Measurements from ENCODE around the gene DEFB108B.
"Not testable (repeated sequence)": the region's sequence is repeated elsewhere in the genome, so short reads cannot be mapped to it uniquely, and the experiment has no call there.

The DEFB108B gene

GRCh38 chr11:71821539-71821938 lies 11.5 kb upstream of the DEFB108B start:
- not testable (repeated sequence) for DNase-seq

GRCh38 chr11:71829247-71829646 lies 3.8 kb upstream of the DEFB108B start:
- not testable (repeated sequence) for DNase-seq

GRCh38 chr11:71829686-71830085 lies 3.3 kb upstream of the DEFB108B start:
- not testable (repeated sequence) for DNase-seq

- not testable (repeated sequence) for DNase-seq
Measured at GRCh38 chr11:71842720-71843119, 9.7 kb downstream of the DEFB108B start.

- DNase-seq: not testable (repeated sequence)
Measured at GRCh38 chr11:71843355-71843754, 10.4 kb downstream of the DEFB108B start.

GRCh38 chr11:71843858-71844257 lies 10.9 kb downstream of the DEFB108B start:
- no peak for DNase-seq

- DNase-seq: not testable (repeated sequence)
Measured at GRCh38 chr11:71853895-71854294, 20.9 kb downstream of the DEFB108B start.

GRCh38 chr11:71855880-71856279 lies 22.9 kb downstream of the DEFB108B start:
- not testable (repeated sequence) for DNase-seq

- not testable (repeated sequence) for DNase-seq
Measured at GRCh38 chr11:71860835-71861234, 27.8 kb downstream of the DEFB108B start.

- DNase-seq: peak; percentile 14
Measured at GRCh38 chr11:71863978-71864627, 31.1 kb downstream of the DEFB108B start.

- DNase-seq: not testable (repeated sequence)
Measured at GRCh38 chr11:71867209-71867608, 34.2 kb downstream of the DEFB108B start.

GRCh38 chr11:71869931-71870330 lies 36.9 kb downstream of the DEFB108B start:
- not testable (repeated sequence) for DNase-seq

GRCh38 chr11:71870661-71871060 lies 37.7 kb downstream of the DEFB108B start:
- DNase-seq: not testable (repeated sequence)

- DNase-seq: not testable (repeated sequence)
Measured at GRCh38 chr11:71876262-71876661, 43.3 kb downstream of the DEFB108B start.

GRCh38 chr11:71878059-71878458 lies 45.1 kb downstream of the DEFB108B start, which contains the start of gene DEFB131B:
Gene DEFB131B, plus strand, starts transcription at chr11:71878453. Its CDS starts 0 bp downstream, at chr11:71878453.
- DNase-seq: not testable (repeated sequence)

- not testable (repeated sequence) for DNase-seq
Measured at GRCh38 chr11:71885806-71886205, 52.8 kb downstream of the DEFB108B start.
